Transverse colon (tissue), 4 donors: ENCODE results near the gene PDE8B. TPM values are rescaled to one million over a fixed set of nuclear protein-coding genes. Genes with fewer than 3 reads are reported as not detected.

Source experiments
- DNase-seq: peaks from one replicate; pipeline ENCODE4 v3.0.0-alpha.2; 2019
- H3K27ac ChIP-seq, 4 donors: fragments of 200-600 bp; sonication (generic); 2 replicates each; pipeline ENCODE4 v1.5.1; 2016 to 2018; ENCODE audit warnings: inconsistent platforms in 4 of 4
- H3K27me3 ChIP-seq: fragments of 200-600 bp; sonication (generic); 2 replicates; pipeline ENCODE4 v1.5.1; 2017; ENCODE audit warnings: inconsistent platforms
- H3K36me3 ChIP-seq, 4 donors: fragments of 200-600 bp; sonication (generic); 2 replicates each; pipeline ENCODE4 v1.5.1; 2017 to 2019; ENCODE audit warnings: inconsistent platforms in 4 of 4
- H3K4me1 ChIP-seq, 4 donors: fragments of 200-600 bp; sonication (generic); 2 replicates each; pipeline ENCODE4 v1.5.1; 2017 to 2020; ENCODE audit warnings: inconsistent platforms in 4 of 4
- H3K4me3 ChIP-seq, 4 donors: fragments of 200-600 bp; sonication (generic); 1 replicate in 1 of 4; 2 replicates in 3 of 4; pipeline versions ENCODE4 v1.5.1 to v1.6.1; 2017 to 2019; ENCODE audit warnings: inconsistent platforms in 4 of 4
- H3K9me3 ChIP-seq, 2 donors: fragments of 200-600 bp; sonication (generic); 2 replicates each; pipeline ENCODE4 v1.5.1; 2017 to 2019; ENCODE audit warnings: inconsistent platforms in 2 of 2
- CTCF ChIP-seq, 5 experiments: fragments of 200-600 bp in 3 of 5; fragments of 450-650 bp in 2 of 5; sonication (generic) in 3 of 5; IDR thresholded peaks; 1 replicate in 2 of 5; 2 replicates in 3 of 5; pipeline ENCODE4 v1.5.1; 2016 to 2017; ENCODE audit warnings: antibody characterized with exemption in 5 of 5, inconsistent platforms in 3 of 5, mild to moderate bottlenecking in 2 of 5, moderate library complexity in 1 of 5
- EP300 ChIP-seq: sonication (generic); formaldehyde crosslinking; IDR thresholded peaks from one replicate; pipeline ENCODE4 v1.6.1; 2017; ENCODE audit warnings: antibody characterized with exemption, low read depth
- POLR2A ChIP-seq: fragments of 450-650 bp; IDR thresholded peaks from one replicate; pipeline ENCODE4 v1.6.1; 2016; ENCODE audit warnings: antibody characterized with exemption, mild to moderate bottlenecking, moderate library complexity
- POLR2AphosphoS5 ChIP-seq, 3 donors: sonication (generic); formaldehyde crosslinking; IDR thresholded peaks; one replicate each; pipeline ENCODE4 v1.6.1; 2016; ENCODE audit warnings: antibody characterized with exemption in 3 of 3
- WGBS, 2 donors: methylation state at CpG; one replicate each; pipeline ENCODE4 v1.1.5; 2018; ENCODE audit warnings: low coverage in 1 of 2; 5-methylcytosine and 5-hydroxymethylcytosine counted together
- in situ Hi-C, 4 donors: fragments of 200-750 bp; cut with MboI; loops; one replicate each; pipeline versions ENCODE4 v1.15.0 to v1.15.1; 2017; ENCODE audit warnings: low sequenced_read_pairs in 3 of 4, low pct_ligation_motif_present in 1 of 4, low pct_unique_long_range_greater_than_20kb in 1 of 4
- intact Hi-C: fragments of 100-400 bp; cut with DNase I; formaldehyde crosslinking; loops from one replicate; pipeline ENCODE4 v1.15.1; 2023; ENCODE audit warnings: low total_unique reads
- total RNA-seq, 4 donors: library from RNA; depleted of rRNA; stranded (reverse); fragments of >200 nt; gene quantifications; one replicate each; pipeline ENCODE4 v1.1.0, GENCODE V29; 2016

Gene PDE8B
- total RNA-seq, 4 donors from 2014 or later: 0.40 to 22.4 (median 1.2) TPM

GRCh38 chr5:77402796-77403195 lies 192.3 kb downstream of the PDE8B start:
- in situ Hi-C loops: no loop called here

GRCh38 chr5:77407152-77407551 lies 196.7 kb downstream of the PDE8B start:
- in situ Hi-C loops: no loop called here
- H3K9me3 ChIP-seq: no peaks in the 10 kb centered on the region
- TF ChIP-seq CTCF (IDR thresholded peaks at IDR 0.05) (no peak), EP300 (no peak), POLR2A (no peak), POLR2AphosphoS5 (IDR thresholded peaks at IDR 0.05) (no peak)
- H3K4me3 ChIP-seq: no peak overlapping the region
- WGBS, 2 donors: 90 to 92% methylated on average over 2 to 10 of the region's 10 CpGs
- H3K4me1 ChIP-seq: no peaks in the 10 kb centered on the region
- intact Hi-C loops: no loop called here
- no peaks in the 10 kb centered on the region for H3K27me3 ChIP-seq
- H3K36me3 ChIP-seq: no peaks in the 10 kb centered on the region
- DNase-seq: no peak
- no peak overlapping the region for H3K27ac ChIP-seq

More at GRCh38 chr5:77402796-77403195, 192.3 kb downstream of the PDE8B start:
- Histone ChIP-seq H3K27me3 (no peaks in the 10 kb centered on the region), H3K4me3 (no peak overlapping the region), H3K36me3 (no peaks in the 10 kb centered on the region), H3K4me1 (no peaks in the 10 kb centered on the region), H3K27ac (no peak overlapping the region), H3K9me3 (no peaks in the 10 kb centered on the region)
- no peak for DNase-seq
- TF ChIP-seq EP300 (no peak), POLR2A (no peak), POLR2AphosphoS5 (IDR thresholded peaks at IDR 0.05) (no peak), CTCF (IDR thresholded peaks at IDR 0.05) (no peak)
- WGBS, 2 donors: 82 to 95% methylated on average over 5 to 6 of the region's 6 CpGs
- intact Hi-C loops: loop anchor here (5.0 kb wide), 1 partner anchor 1770 kb away; no protein-coding TSS in a partner anchor

- Histone ChIP-seq H3K9me3 (no peaks in the 10 kb centered on the region), H3K27ac (no peak overlapping the region), H3K4me1 (no peaks in the 10 kb centered on the region), H3K27me3 (no peaks in the 10 kb centered on the region), H3K4me3 (no peak overlapping the region), H3K36me3 (no peaks in the 10 kb centered on the region)
- intact Hi-C loops: no loop called here
- WGBS, 2 donors: 69 to 77% methylated on average over 3 to 10 of the region's 10 CpGs
- DNase-seq: no peak
- TF ChIP-seq POLR2AphosphoS5 (IDR thresholded peaks at IDR 0.05) (no peak), CTCF (IDR thresholded peaks at IDR 0.05) (no peak), POLR2A (no peak), EP300 (no peak)
- in situ Hi-C loops: no loop called here
Observed at GRCh38 chr5:77409870-77410621, 199.6 kb downstream of the PDE8B start.

- no peak for DNase-seq
- H3K9me3 ChIP-seq: no peaks in the 10 kb centered on the region
- TF ChIP-seq EP300 (no peak), POLR2A (no peak), POLR2AphosphoS5 (IDR thresholded peaks at IDR 0.05) (no peak), CTCF (IDR thresholded peaks at IDR 0.05) (no peak)
- no peak overlapping the region for H3K27ac ChIP-seq
- no peaks in the 10 kb centered on the region for H3K27me3 ChIP-seq
- intact Hi-C loops (no loop called here), in situ Hi-C loops (no loop called here)
- H3K4me1 ChIP-seq: no peaks in the 10 kb centered on the region
- 94 to 100% methylated on average over 2 to 7 of the region's 7 CpGs for WGBS, 2 donors
- no peaks in the 10 kb centered on the region for H3K36me3 ChIP-seq
- no peak overlapping the region for H3K4me3 ChIP-seq
Observed at GRCh38 chr5:77413049-77413448, 202.6 kb downstream of the PDE8B start.
